NCI-H2081 (cell line): ENCODE measurements around the gene ZNF263.
A peak's percentile ranks its signal among the peaks of the same experiment; 100 is the strongest.

ENCODE experiments used
- DNase-seq, 2 experiments: peaks; one replicate each; lab custom pipeline; 2025; lab: John Stamatoyannopoulos, UW

The ZNF263 gene

DNA sequence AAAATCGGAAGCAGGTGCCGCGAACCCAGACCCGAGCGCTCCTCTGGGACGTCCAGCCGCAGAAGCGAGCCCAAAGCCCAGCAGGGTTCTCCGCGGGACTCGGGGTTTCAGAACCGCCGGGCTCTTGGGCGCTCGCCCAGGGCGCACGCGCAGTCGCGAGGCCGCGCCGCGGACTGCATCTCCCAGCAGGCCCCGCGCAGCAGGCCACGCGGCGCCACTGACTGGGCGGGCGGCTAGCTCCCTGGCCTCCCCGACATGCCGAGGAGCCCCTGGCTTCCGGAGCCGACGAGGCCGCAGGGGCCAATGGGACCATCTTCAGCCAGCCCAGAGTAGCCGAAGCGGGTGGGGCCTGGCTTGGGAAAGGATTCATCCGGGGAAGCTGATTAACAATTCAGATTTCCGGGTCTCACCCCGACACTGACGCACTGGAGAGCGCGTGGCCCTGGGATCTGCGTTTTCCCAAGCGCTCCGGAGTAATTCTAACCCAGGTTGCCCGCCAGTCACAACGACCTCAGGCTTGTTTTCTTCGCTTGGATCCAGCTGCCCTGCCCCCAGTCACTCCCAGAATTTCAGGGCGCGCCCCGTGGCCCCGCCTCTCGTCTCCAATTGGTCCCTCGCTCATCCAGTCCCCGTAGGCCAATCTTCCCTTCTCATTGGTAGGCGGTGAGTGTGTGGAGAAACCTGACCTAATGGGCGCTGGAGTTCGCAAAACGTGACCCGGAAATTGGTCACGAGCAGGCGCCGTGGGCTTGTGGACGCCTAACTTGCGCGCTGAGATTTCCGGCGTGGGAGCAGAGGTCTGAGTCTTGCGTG lies at the start of gene ZNF263:
TSS of gene ZNF263 (plus strand) at position 762 of the 813 bp plus-strand sequence. CDS start 328 bp downstream, outside the sequence.
- DNase-seq = peak; percentile 92 to 97

DNA sequence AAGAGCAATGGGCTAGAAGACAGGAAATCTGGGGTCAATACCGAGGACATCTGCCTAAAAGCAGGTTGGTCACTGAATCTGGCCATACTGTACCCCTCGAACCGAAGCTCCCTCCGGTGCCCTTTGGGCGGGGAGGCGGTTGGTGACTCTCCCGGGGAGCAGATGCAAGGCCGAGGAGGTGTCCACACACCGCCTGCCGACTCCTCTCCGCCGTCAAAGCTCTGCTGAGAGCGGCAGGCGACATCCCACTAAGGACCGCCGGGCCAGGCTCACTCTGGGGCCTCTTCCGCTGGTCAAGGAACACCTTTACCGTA lies 48.8 kb upstream of the ZNF263 start:
- no peak for DNase-seq

DNA sequence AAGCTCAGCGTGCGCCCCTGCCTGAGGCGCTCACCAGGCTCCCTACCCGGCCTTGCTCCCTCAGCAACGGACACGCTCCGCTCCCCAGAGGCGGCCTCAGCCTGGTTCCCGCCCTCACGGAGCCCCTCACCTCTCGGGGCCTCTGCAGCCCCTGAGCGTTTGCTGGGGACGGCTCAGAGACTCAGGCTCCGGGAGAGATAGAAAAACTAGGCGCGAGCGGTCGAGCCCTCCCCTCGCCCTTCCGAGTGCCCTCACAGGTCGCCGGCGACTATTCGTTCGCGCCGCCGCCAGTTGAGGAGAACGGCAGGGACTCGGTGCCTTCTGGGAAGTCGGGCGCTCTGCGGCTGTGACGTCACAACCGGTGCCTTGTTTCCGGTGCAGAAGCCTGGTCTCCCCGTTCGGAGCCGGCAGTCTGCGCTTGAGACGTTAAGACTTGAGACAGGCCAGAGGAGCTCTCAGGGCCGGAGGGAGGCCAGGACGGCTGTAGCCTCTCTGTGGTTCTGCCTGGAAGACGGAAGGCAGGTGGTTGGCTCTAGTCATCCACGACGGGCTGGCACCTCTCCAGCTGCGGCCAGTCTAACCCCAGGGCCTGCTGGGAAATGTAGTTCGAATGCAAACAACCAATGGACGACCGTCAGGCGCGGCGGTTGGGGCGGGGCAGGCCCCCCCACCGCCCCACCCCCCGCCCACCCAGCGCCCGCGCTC lies 48.3 kb upstream of the ZNF263 start, which contains the start of gene ZNF200:
TSS of gene ZNF200 (minus strand) at position 302 of the 705 bp plus-strand sequence. CDS start 1,403 bp downstream, outside the sequence.
- peak; percentile 90 to 94 for DNase-seq

DNA sequence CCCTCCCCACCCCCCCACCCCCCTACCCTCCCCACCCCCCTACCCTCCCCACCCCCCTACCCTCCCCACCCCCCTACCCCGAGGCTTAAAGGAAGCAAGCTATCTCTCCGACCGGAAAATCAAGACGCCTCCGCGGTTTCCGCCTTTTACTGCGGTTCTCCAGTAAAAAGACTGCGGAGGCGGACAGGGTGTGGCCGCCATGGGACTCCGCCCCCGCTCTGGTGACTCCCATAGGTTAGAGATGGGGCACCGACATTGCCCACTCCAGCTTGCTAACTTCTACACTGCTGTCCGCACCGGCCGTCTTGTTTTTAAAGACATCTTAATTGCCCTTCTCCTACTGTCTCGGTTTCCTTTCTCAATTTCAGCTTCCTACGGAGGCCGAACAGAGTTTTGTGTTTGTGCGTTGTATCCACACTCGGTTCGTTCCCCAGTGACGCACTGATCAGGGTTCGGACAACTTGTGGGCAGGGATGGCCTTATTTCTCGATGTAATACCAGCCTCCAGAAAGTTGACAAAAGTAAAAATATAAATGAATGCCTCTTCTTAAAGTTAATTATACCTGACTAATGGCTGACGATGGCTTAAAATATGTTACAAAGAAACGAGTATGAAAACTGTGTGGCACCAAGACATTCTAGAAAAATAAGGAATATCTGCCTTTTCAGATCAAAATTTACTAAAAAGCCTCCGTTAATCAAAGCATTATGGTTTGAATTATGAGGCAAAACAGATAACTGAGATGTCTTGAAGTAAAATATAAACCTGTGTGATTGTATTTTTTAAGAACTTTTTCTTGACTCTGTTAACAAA lies 47.2 kb upstream of the ZNF263 start:
- DNase-seq = peak in 1 of 2 experiments; percentile 3

DNA sequence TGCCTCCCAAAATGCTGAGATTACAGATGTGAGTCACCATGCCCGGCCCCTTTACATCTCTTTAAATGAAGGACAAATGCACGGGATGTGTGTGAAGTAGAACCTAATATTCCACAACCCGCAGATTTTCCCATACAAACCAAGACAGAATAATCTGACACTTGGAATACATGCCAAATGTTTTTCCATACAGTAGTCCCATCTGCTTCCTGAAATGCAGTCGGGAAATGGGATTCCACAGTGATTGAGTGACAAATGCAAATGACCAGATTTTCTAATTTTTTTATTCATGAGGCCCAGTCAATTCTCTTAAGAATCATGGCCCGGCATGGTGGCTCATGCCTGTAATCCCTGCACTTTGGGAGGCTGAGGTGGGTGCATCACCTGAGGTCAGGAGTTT lies 41.5 kb upstream of the ZNF263 start:
- no peak for DNase-seq

DNA sequence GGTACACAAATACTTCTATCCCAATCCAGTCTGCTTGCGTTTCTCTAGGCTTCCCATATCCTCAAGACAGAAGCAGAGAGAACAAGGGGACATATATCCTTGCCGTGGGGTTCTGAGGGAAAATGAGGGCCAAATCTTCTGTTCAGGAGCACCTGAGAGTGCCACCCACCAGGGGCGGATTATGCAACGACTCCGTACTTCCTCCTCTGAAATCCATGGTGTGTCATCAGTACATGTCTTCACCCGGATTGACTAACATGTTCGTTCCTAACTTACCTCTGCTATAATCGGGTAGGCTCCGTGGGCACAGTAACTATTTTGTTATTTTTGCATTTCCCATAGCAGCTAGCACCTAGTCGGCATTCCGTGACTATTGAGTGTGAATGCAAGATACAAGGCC lies 40.6 kb upstream of the ZNF263 start:
- DNase-seq = no peak

DNA sequence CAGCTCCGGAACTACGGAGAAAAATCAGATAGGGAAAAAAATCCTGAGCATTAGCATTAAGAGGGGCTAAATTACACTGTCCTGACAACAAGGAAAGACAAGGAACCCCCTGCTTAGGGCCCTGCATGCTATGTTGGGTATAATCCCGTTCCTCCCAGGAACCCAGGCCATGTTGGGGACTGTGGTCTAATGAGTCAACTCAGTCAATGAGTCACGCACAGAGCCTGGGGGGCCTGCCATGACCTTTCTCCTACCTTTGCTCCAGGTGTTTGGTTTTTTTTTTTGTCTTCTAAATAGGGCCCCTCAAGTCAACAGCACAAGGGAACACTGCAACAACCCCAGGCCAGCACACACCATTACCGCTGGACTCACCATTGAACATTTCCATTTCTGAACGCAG lies 39.4 kb upstream of the ZNF263 start:
- no peak for DNase-seq

DNA sequence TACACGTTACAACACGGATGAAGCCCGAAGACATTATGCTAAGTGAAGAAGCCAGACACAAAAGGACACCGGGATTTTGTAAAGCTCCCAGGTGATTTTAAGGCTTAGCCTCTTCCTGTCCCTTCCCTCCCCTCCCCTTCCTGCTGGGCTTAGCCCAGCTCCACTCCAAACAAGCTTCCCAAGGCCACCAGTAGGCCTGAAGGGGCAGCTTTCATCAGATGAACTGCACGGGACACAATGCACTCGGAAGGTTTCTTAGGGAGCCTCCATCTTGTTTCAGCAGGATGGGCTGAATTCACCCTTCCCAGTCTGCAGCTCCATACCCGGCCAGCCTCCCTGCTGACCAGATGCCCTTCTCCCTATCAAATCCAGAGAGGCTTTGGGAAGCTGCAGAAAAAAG lies 37.3 kb upstream of the ZNF263 start:
- DNase-seq = no peak

DNA sequence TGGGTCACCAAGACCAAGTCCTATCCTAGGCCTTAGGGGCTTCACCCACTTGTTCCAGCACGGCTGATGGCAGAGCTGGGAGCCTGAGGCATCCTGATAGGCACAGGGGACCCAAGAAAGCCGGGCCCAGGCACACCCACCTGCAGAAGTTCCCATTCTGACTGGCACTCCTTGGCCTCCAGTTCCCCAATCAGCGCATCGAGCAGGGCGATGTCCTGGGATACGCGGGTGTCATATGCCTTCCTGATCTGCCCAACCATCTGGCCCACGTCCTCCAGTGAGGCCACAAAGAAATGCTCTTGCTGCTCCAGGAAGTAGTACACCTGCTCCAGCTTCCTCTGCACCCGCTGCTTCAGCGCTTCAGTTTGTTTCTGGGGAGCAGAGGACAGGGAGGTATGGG lies 36.4 kb upstream of the ZNF263 start:
- peak in 1 of 2 experiments; percentile 1 for DNase-seq

DNA sequence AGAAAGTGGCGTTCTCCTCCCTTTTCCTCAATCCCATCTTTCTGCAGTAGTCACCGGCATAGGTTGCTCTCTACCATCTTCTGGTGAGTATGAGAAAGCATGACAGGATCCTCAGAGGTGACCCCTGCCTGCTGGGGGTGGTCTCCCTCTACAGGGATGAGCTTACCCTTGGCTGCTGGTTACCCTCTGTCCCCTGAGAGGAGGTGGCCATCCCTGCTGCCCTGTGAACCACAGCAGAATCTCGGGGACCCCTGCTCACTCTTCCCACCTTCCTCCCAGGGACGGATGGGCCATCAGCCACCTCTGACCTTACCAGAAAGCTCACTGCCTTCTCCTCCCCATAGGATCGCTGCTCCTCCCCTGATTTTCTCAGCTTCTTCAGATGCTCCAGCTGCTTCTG lies 34.7 kb upstream of the ZNF263 start:
- DNase-seq = no peak

DNA sequence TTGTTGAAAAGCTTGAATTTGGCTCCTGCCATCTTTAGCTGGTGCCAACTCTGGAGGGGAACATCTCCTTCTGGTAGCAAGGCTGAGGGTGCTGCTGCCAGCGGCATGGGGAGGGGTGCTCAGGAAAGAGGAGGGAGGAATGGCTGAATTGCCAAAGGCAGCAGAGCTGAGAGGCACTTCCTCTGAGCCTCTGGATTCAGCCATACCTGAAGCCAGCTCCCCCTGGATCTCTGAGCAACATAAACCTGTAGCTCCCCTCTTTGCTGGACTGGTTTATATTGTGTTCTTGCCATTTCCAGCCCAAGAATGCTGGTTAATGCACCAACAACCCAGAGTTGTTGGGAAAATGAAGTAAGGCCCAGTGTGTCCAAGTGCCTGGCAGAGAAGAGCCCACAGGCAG lies 34.3 kb upstream of the ZNF263 start:
- no peak for DNase-seq

DNA sequence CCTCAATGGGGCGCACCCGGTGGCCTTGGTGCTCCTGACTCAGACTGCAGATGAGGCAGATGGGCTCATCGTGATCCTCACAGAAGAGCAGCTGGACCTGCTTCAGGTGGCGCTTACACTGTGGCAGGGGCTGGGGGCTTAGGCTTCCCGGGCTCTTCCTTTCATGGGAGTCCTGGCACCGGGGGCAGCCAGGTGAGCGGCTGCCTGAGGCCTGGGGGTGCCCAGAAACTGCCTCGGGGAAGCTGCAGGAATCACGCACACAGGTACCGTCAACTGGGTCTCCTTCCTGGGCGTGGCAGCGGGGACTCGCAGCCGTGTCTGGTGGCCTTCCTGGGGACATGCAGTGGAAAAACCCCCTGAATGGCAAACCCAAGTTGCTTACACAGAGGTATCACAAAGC lies 33.8 kb upstream of the ZNF263 start:
- no peak for DNase-seq

DNA sequence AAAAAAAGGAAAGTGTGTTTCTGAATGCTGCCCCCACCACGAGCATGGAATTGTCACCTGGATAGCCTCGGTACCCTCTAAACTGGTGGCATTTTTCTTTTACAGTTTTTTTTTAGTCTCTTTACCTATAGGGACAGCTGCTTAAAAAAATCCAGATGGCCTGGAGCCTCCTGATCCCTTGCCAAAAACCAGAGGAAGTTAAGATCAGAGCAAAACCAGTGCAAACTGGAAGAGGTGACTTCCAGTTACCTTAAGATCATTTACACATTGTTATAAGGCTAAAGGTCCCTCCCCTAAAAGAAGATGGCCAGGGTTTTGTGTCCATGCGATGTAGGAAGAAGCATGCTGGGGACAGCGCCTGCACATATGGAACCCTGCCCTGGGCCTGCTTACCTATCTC lies 30.3 kb upstream of the ZNF263 start:
- DNase-seq = no peak

DNA sequence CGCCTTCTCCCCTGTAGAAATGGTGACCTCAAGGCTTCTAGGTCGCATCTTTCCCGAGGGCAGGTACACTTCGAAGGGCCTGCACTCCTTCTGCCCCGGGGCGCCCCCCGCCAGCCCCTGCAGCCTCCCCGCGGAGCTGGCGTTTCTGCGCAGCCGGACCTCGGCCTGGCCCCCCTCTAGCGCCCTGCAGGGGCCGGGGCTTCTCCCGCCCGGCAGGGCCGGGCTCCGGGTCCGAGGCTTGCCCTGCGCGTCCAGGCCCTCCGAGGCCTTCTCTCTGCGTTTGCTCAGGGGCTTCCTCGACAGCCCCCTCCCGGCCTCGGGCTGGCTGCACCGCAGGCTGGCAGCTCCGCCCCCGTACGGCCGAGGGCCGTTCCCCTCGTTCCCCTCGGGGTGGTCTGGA lies 29.0 kb upstream of the ZNF263 start:
- DNase-seq = no peak

DNA sequence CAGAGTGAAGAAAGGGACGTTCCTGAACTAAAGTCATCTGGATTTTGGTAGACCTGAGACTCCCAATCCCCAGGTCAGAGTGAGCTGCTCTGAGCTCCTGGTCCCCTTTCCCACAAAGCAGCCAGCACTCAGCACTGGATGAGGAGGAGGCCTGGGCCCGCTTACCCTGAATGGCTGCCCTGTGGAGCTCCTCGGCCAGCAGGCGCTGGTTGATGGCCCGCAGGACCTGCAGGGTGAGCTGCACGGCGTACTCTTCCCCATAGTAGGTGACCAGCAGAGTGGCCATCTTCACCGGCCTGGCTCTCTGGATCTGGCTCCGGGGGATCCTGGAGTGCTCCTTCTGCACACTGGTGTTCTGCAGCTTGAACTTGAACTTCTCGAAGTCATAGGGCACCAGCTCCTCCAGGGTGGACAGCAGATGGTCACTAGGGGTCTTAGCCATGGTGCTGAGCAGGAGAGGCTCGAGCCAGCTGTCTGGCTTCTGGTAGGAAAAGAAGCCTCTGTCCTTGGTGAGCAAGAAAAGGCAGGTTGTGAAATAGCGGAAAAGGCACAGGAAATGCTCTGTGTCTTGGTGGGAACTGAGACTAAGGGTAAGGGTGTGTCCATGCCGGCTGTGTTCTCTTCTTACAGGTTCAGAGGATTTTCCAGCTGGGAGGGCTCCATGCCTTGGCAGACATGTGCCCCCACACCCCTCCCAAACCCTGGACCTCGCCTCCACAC lies 27.0 kb upstream of the ZNF263 start, which contains the start of gene MEFV:
TSS of gene MEFV (minus strand) at position 488 of the 720 bp plus-strand sequence. CDS start at position 442, 46 bp downstream.
- DNase-seq = no peak

DNA sequence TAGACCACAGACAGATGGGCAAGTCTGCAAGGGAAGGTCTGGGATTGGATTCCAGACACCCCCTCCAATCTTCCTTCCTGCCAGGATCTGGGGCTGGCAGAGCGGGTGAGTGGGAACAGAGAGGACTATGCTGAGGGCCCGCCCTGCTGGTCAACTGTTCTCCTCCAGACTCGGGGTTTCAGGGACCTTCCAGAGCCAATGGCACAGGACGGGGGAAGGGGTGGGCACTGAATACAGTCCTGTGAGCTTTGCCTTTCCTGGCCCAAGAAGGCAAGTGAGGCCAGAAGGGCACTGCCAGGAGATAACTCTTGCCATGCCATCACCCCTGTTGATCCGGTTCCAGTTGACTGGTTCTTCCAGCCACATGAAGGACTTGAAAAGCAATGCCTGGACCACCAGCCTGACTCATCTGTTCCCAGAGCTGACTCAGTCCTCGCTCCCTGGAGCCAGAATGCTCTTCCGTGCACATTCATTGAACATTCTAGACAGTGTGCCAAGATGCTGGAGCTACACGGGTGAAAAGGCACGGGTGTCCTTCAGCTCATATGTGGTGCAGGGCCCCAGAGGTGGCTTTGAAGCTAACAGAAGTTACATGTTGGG lies 26.3 kb upstream of the ZNF263 start:
- DNase-seq = no peak

DNA sequence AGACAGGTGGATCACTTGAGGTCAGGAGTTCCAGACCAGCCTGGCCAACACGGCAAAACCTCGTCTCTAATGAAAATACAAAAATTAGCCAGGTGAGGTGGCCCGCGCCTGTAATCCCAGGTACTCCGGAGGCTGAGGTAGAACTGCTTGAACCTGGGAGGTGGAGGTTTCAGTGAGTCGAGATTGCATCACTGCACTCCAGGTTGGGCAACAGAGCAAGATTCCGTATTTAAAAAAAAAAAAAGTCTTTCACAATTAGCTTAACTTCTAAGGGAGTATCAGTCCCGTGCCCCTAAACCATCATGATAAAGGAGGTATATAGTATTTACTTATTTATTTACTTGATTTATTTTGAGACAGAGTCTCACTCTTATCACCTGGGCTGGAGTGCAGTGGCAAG lies 23.5 kb upstream of the ZNF263 start:
- DNase-seq = no peak

DNA sequence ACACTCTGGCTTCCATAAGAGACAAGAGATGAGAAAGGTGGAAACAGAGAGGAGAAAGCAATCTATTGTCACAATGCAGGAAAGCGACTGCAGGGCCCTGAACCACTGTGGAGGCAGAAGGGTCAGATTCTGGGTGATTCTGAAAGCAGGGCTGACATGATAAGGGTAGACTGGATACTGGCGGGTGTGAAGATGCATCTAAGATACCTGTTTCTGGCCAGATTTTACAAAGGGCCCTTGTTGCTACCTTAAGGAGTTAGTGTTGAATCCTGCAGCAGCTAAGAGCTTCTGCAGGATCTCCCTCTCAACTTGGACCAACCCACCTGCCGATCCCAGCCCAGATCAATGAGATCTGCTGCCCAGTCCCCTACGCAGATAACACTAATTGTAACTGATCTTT lies 20.8 kb upstream of the ZNF263 start:
- DNase-seq = no peak

DNA sequence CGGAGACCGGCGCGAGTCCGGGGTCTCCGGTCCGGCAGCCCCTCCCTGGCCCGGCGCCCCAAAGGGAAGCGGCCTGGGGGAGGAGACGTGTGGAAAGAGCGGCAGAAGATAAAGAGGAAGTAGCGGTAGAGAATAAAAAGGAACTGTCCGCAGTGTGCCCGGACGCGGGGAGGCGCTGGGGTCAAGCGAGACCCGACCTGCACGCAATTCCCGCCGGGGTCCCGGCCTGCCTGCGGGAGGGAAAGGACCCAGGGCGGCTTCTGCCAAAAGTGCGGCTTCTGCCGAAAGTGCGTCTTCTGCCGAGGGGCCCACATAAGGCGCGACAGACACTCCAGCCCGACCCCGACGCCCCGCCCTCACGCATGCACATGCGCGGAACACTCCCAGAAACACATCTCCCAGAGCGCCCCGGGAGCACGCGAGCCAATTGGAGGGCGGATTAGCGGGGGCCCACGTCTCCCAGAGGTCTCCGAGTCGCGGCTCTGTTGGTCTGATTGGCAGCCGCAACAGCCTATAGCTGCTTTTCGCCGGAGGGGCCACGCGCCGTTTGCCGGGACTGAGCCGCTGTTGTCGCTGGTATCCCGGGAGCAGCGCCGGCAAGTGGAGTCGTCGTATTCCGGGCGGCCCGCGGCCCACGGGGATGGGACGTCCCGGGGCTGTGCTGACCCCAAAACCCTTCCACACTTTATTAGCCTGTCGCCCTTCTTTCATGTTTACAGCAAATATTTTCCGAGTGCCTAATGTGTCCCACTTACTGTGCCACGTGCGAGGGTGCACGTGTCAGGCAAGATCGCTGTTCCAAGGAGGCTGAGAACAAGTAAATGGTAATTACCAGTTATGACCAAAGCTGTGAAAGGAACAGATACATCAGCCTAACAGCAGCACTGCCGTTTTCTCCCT lies 18.9 kb upstream of the ZNF263 start:
- DNase-seq = peak; percentile 97 to 99

DNA sequence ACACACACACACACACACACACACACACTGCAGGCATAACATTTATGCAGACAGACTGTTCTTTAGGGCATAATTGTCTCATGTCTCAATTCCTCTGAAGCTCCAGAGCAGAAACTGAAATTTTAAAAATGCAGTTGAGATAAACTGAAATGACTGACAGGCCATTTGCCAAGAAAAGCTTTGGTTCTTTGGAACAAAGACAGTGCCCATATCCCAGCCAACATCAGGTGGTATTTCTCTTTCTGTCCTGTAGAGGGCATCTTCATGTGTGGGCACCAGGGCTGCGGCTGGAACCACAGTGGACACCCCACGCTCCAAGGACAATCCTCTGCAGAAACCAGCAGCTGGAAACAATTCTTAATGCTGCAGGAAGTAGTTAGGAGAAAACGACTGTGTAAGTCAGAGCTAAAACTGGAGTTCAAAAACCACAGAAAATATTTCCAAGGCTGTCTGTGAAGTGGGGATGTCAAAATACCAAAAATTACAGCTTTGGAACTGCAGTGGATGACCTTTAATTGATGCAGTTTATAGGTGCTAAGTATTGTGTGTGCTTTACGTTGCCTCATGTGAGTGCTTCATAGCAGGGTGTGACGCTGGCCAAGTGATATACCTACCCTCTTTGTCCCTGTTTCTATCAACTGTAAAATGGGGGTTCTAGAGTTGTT lies 16.3 kb upstream of the ZNF263 start:
- peak in 1 of 2 experiments; percentile 37 for DNase-seq
